Hematopoietic multipotent progenitor cell treated with erythropoietin and hydrocortisone succinate and interleukin-3 and kit ligand, for 17 days (in vitro differentiated cells): Measurements from ENCODE around the gene CADM2.

Source experiments
- DNase-seq: peaks from one replicate; pipeline ENCODE4 v3.0.0-alpha.2; 2015; ENCODE audit warnings: low spot score

CADM2 gene

GRCh38 chr3:85808755-85809154 is 850.0 kb downstream of the CADM2 start:
- no peak for DNase-seq

- no peak for DNase-seq
Observed at GRCh38 chr3:85821130-85821756, 862.5 kb downstream of the CADM2 start.

GRCh38 chr3:85835857-85836440 is 877.2 kb downstream of the CADM2 start:
- DNase-seq = no peak

- no peak for DNase-seq
Observed at GRCh38 chr3:85837402-85837801, 878.6 kb downstream of the CADM2 start.

GRCh38 chr3:85838921-85839320 is 880.1 kb downstream of the CADM2 start:
- DNase-seq = no peak

- no peak for DNase-seq
Observed at GRCh38 chr3:85842081-85842480, 883.3 kb downstream of the CADM2 start.

GRCh38 chr3:85846940-85847339 is 888.2 kb downstream of the CADM2 start:
- no peak for DNase-seq

- no peak for DNase-seq
Observed at GRCh38 chr3:85851071-85851470, 892.3 kb downstream of the CADM2 start.

- DNase-seq = no peak
Observed at GRCh38 chr3:85853805-85854204, 895.0 kb downstream of the CADM2 start.

GRCh38 chr3:85862893-85863455 is 904.2 kb downstream of the CADM2 start:
- DNase-seq = no peak

- DNase-seq = no peak
Observed at GRCh38 chr3:85864896-85865295, 906.1 kb downstream of the CADM2 start.

- DNase-seq = no peak
Observed at GRCh38 chr3:85867072-85867471, 908.3 kb downstream of the CADM2 start.

- DNase-seq = no peak
Observed at GRCh38 chr3:85875589-85875988, 916.8 kb downstream of the CADM2 start.

GRCh38 chr3:85877631-85878030 is 918.8 kb downstream of the CADM2 start:
- no peak for DNase-seq

- DNase-seq = no peak
Observed at GRCh38 chr3:85881833-85882393, 923.1 kb downstream of the CADM2 start.

GRCh38 chr3:85890043-85890555 is 931.3 kb downstream of the CADM2 start:
- no peak for DNase-seq

- DNase-seq = no peak
Observed at GRCh38 chr3:85903434-85903833, 944.6 kb downstream of the CADM2 start.

- no peak for DNase-seq
Observed at GRCh38 chr3:85912980-85913379, 954.2 kb downstream of the CADM2 start.

GRCh38 chr3:85922374-85922773 is 963.6 kb downstream of the CADM2 start:
- DNase-seq = no peak

- DNase-seq = no peak
Observed at GRCh38 chr3:85930718-85931117, 971.9 kb downstream of the CADM2 start.

- no peak for DNase-seq
Observed at GRCh38 chr3:85933326-85933725, 974.5 kb downstream of the CADM2 start.

- DNase-seq = no peak
Observed at GRCh38 chr3:85935171-85935570, 976.4 kb downstream of the CADM2 start.

- no peak for DNase-seq
Observed at GRCh38 chr3:85939074-85939482, 980.3 kb downstream of the CADM2 start.
